Measurements from ENCODE around the gene KIAA1614. TPM values are rescaled to one million over a fixed set of nuclear protein-coding genes. Genes with fewer than 3 reads are reported as not detected.
A peak's percentile ranks its signal among the peaks of the same experiment; 100 is the strongest.

KIAA1614 gene
- total RNA-seq, 2 experiments from 2014 or later: not detected

- H3K36me3 Mint-ChIP-seq (ENCODE audit: low read depth): peaks cover 2% of the 10 kb centered on the region
These were observed 16.5 kb upstream of the KIAA1614 start for GRCh38 chr1:180896161-180896560.

GRCh38 chr1:180898441-180899219 is 14.1 kb upstream of the KIAA1614 start:
- Mint-ChIP-seq H3K9me3 (no peaks in the 10 kb centered on the region), H3K4me1 (ENCODE audit: low read depth) (peaks cover 2% of the 10 kb centered on the region), H3K4me3 (no peak overlapping the region), H3K27me3 (ENCODE audit: low read depth) (peaks cover 4% of the 10 kb centered on the region), H3K36me3 (ENCODE audit: low read depth) (peaks cover 2% of the 10 kb centered on the region), H3K27ac (no peak overlapping the region)
- intact Hi-C loops (cut with micrococcal nuclease): loop anchor here (10.0 kb wide), 1 partner anchor 526 kb away; no protein-coding TSS in a partner anchor
- no peak for DNase-seq
- CTCF ChIA-PET: no interaction called here

More at GRCh38 chr1:180896161-180896560, 16.5 kb upstream of the KIAA1614 start:
- Mint-ChIP-seq H3K27me3 (ENCODE audit: low read depth) (no peaks in the 10 kb centered on the region), H3K4me3 (no peak overlapping the region), H3K4me1 (ENCODE audit: low read depth) (peaks cover 4% of the 10 kb centered on the region), H3K9me3 (no peaks in the 10 kb centered on the region), H3K27ac (no peak overlapping the region)
- no peak for DNase-seq
- CTCF ChIA-PET: no interaction called here
- intact Hi-C loops (cut with micrococcal nuclease): loop anchor here (10.0 kb wide), 1 partner anchor 529 kb away; no protein-coding TSS in a partner anchor

DNA sequence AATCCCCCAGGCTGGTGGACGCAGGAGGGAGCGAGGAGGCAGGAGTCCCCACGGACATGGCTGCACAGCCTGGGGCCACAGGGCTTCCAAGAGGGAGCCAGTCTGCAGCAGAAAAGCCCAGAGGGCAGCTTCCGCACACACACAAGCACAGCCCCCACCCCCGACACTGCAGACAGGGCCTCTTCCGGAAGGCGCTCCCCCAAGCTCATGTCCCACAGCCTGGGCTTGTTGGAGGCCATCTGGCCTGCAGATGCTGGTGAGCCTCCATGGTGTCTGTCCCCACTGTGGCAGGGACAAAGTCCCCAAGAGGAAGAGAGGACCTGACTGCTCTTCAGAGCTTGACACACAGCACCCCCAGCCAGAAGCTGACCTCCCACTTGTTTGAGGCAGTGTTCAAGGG is 13.4 kb upstream of the KIAA1614 start:
- DNase-seq: no peak
- Mint-ChIP-seq H3K27ac (no peak overlapping the region), H3K4me1 (ENCODE audit: low read depth) (no peaks in the 10 kb centered on the region), H3K36me3 (ENCODE audit: low read depth) (peaks cover 2% of the 10 kb centered on the region), H3K4me3 (no peak overlapping the region), H3K27me3 (ENCODE audit: low read depth) (peaks cover 4% of the 10 kb centered on the region), H3K9me3 (no peaks in the 10 kb centered on the region)
- intact Hi-C loops (cut with micrococcal nuclease): loop anchor here (10.0 kb wide), 1 partner anchor 526 kb away; no protein-coding TSS in a partner anchor
- CTCF ChIA-PET: interaction anchor here (0.5 kb wide), 1 partner anchor 136 kb away, joined by 4 read pairs; no protein-coding TSS in a partner anchor

DNA sequence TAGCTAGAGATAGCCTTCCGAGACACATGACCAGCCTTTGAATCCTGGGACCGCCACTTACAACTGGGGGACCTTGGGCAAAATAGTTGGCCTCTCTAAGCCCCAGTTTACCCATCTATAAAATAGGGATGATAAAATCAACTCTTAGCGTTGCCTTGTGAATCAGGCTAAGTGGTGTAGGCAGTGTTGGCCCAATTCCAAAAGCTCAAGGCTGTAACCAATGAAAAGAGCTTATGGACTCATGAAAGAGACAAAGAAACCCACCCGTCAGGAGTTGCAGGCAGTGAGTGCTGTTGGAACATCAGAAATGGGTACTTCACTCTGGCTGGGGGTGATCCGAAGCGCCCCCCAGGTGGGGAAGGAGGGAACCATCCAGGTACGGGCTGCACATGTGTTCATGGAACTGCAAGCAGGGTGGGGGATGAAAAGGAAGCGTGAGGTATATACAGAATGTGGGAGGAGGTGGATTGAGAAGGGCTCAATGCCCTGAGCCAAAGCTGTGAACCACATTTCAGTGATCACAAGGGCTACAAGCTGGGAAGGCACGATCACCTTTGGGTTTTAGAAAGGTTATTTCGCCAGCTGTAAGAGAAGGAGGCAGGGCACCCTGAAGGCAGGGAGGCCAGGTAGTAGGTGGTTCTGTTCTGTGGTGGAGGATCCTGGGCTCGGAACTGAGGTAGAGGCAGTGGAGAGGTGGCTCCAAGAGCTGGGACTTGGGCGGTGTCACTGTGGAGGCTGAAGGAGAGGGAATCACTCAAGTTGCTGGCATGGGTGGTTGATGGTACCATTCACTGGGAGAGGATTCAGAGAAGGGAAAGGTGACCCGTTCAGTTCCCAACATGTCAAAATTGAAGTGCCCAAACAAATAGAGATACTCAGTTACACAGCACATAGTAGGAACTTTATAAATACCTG is 11.4 kb upstream of the KIAA1614 start:
- Mint-ChIP-seq H3K27ac (no peak overlapping the region), H3K9me3 (no peaks in the 10 kb centered on the region), H3K4me3 (no peak overlapping the region), H3K36me3 (ENCODE audit: low read depth) (no peaks in the 10 kb centered on the region), H3K4me1 (ENCODE audit: low read depth) (no peaks in the 10 kb centered on the region), H3K27me3 (ENCODE audit: low read depth) (peaks cover 4% of the 10 kb centered on the region)
- intact Hi-C loops (cut with micrococcal nuclease): no loop called here
- no peak for DNase-seq
- CTCF ChIA-PET: no interaction called here

DNA sequence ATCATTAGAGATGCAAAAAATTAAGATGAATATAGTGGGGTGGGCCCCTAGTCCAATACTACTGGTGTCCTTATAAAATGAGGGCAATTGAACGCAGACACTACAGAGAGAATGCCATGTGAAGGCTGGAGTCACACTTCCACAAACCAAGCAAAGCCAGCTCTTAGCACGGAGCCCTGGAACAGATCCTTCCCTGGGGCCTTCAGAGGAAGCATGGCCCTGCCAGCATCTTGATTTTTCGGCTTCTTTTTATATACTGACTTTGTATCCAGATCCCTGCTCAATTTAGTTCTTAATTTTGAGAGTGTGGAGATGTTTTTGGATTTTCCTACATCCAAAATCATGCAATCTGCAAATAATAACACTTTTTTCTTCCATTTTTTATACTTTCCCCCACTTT is 10.2 kb upstream of the KIAA1614 start:
- H3K4me3 Mint-ChIP-seq: no peak overlapping the region
- no peak overlapping the region for H3K27ac Mint-ChIP-seq
- H3K4me1 Mint-ChIP-seq (ENCODE audit: low read depth): no peaks in the 10 kb centered on the region
- intact Hi-C loops (cut with micrococcal nuclease): no loop called here
- H3K27me3 Mint-ChIP-seq (ENCODE audit: low read depth): peaks cover 6% of the 10 kb centered on the region
- DNase-seq: no peak
- no peaks in the 10 kb centered on the region for H3K36me3 Mint-ChIP-seq (ENCODE audit: low read depth)
- CTCF ChIA-PET: interaction anchor here (0.6 to 0.9 kb wide), 2 partner anchors 18 to 86 kb away, joined by 3 to 4 read pairs; no protein-coding TSS in a partner anchor
- H3K9me3 Mint-ChIP-seq: no peaks in the 10 kb centered on the region

GRCh38 chr1:180905927-180906326 is 6.8 kb upstream of the KIAA1614 start:
- no peak for DNase-seq
- H3K27me3 Mint-ChIP-seq (ENCODE audit: low read depth): peaks cover 13% of the 10 kb centered on the region
- no peak overlapping the region for H3K27ac Mint-ChIP-seq
- H3K9me3 Mint-ChIP-seq: no peaks in the 10 kb centered on the region
- H3K36me3 Mint-ChIP-seq (ENCODE audit: low read depth): no peaks in the 10 kb centered on the region
- intact Hi-C loops (cut with micrococcal nuclease): no loop called here
- H3K4me1 Mint-ChIP-seq (ENCODE audit: low read depth): peaks cover 6% of the 10 kb centered on the region
- H3K4me3 Mint-ChIP-seq: no peak overlapping the region
- CTCF ChIA-PET: interaction anchor here (0.8 kb wide), 1 partner anchor 24 kb away, joined by 3 read pairs; no protein-coding TSS in a partner anchor

DNA sequence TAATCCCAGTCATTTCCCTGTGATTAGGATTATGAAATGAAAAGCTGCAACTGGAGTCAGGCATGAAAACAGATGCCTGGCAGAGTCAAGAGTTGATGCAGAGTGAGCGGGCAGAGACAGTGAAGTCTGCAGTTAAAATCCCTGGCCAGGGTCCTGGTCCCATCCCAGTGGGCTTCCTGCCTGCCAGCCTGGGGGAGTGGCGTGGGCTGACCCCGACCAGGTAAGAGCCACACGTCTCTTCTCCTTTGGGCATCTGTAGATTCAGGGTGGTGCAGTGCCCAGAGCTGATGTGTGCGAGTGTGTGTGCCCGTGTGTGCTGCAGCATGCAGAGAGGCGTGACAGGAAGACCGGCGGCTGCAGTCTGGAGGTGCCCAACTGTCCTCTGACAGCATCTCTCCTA is 6.2 kb upstream of the KIAA1614 start:
- Mint-ChIP-seq H3K27me3 (ENCODE audit: low read depth) (peaks cover 15% of the 10 kb centered on the region), H3K27ac (no peak overlapping the region), H3K9me3 (no peaks in the 10 kb centered on the region), H3K4me3 (no peak overlapping the region), H3K36me3 (ENCODE audit: low read depth) (no peaks in the 10 kb centered on the region), H3K4me1 (ENCODE audit: low read depth) (peaks cover 6% of the 10 kb centered on the region)
- CTCF ChIA-PET: interaction anchor here (0.8 kb wide), 1 partner anchor 25 kb away, joined by 3 read pairs; no protein-coding TSS in a partner anchor
- DNase-seq: no peak
- intact Hi-C loops (cut with micrococcal nuclease): no loop called here

DNA sequence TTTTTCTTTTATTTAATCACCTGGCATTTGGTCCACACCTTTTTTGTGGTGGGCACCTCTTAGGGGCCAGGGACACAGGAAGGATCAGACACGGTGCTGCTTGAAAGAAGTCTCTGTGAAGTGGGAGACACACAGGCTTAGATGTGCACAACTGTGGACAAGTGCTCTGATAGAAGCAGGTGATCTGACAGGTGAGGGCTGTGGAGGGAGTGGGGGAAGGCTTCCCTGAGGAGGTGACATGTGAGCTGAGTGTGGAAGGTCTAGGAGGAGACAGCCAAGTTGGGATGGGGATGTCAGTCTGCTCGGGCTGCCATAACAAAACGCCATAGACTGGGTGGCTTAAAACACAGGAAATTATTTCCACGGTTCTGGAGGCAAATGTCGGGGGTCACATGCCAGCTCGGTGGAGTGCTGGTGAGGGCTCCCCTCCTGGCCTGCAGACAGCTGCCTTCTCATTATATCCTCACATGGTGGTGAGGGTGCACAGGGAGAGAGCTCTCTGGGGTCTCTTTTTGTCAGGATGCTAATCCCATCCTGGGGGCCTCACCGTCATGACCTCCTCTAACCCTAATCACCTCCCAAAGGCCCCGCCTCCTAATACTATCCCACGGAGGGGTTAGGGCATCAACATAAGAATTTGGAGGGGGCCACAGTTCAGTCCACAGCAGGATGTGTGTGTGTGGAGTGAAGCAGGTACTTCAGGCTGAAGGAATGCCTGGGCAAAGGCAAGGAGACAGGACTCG is 5.2 kb upstream of the KIAA1614 start:
- CTCF ChIA-PET: interaction anchor here (0.5 to 1.0 kb wide), 2 partner anchors 235 to 392 kb away, joined by 3 read pairs; no protein-coding TSS in a partner anchor
- Mint-ChIP-seq H3K27ac (no peak overlapping the region), H3K4me3 (no peak overlapping the region), H3K36me3 (ENCODE audit: low read depth) (no peaks in the 10 kb centered on the region), H3K4me1 (ENCODE audit: low read depth) (peaks cover 6% of the 10 kb centered on the region), H3K27me3 (ENCODE audit: low read depth) (peaks cover 20% of the 10 kb centered on the region), H3K9me3 (no peaks in the 10 kb centered on the region)
- intact Hi-C loops (cut with micrococcal nuclease): no loop called here
- no peak for DNase-seq

DNA sequence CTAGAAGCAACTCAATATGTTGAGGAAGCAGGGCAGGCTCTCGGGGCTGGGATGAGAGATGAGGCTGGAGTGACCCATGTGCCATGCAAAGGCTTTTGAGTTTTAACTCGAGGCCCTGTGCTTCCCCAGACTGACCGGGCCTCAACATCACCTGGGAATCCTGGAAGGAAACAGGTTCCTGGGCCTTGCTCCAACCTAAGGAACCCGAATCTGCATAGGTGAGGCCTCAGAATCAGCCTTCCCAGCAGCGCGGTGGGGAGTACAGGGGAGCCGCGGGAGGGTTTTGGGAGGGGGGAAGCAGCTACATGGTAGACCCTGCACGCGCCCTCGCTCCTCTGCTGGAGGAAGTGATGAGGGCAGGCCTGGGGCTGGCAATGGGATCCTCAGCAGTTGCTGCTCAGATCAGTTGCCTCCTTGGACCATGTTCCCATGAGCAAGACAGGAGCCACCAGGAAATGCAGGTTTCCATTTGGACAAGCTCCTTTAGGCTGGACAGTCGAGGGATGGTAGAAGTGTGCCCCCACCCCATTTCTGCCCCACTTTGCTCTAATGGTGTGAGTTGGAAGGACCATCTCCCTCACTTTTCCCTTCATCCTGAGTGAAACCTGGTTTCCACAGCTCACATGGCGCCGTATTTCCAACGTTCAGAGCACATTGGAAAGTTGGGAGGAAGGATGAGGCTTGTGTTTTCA is 4.5 kb upstream of the KIAA1614 start:
- DNase-seq: no peak
- intact Hi-C loops (cut with micrococcal nuclease): no loop called here
- Mint-ChIP-seq H3K27me3 (ENCODE audit: low read depth) (peaks cover 20% of the 10 kb centered on the region), H3K27ac (no peak overlapping the region), H3K4me1 (ENCODE audit: low read depth) (peaks cover 6% of the 10 kb centered on the region), H3K9me3 (no peaks in the 10 kb centered on the region), H3K36me3 (ENCODE audit: low read depth) (no peaks in the 10 kb centered on the region), H3K4me3 (no peak overlapping the region)
- CTCF ChIA-PET: interaction anchor here (0.5 to 1.0 kb wide), 3 partner anchors 127 to 393 kb away, joined by 3 read pairs; no protein-coding TSS in a partner anchor

GRCh38 chr1:180909005-180909414 is 3.7 kb upstream of the KIAA1614 start:
- Mint-ChIP-seq H3K9me3 (no peaks in the 10 kb centered on the region), H3K36me3 (ENCODE audit: low read depth) (no peaks in the 10 kb centered on the region), H3K4me1 (ENCODE audit: low read depth) (peaks cover 8% of the 10 kb centered on the region), H3K27ac (no peak overlapping the region), H3K27me3 (ENCODE audit: low read depth) (peaks cover 27% of the 10 kb centered on the region), H3K4me3 (no peak overlapping the region)
- CTCF ChIA-PET: no interaction called here
- peak; percentile 46 for DNase-seq
- intact Hi-C loops (cut with micrococcal nuclease): no loop called here

DNA sequence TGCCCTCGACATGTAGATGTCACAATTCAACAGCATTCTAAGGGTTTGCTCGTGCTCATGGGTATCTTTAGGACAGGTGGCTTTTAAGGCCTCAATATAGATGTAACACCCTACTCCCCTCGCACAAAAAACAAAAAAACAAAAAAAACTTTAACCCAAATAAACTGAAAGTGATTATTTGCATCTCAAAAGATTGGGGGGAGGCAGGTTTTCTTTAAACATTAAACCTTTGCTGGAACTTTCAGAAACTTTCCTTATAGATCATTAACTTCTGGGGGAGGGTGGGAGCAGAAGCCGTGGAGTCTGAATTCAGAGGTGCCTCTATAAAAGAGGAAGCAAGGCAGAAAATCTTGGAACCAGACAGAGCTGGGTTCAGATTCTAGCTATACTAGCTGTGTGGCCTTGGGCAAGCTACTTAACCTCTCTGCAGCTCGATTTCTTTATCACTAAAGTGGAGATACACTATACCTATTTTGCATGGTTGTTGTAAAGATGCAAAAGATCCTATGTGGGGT is 3.2 kb upstream of the KIAA1614 start:
- no peaks in the 10 kb centered on the region for H3K36me3 Mint-ChIP-seq (ENCODE audit: low read depth)
- intact Hi-C loops (cut with micrococcal nuclease): no loop called here
- H3K4me3 Mint-ChIP-seq: no peak overlapping the region
- CTCF ChIA-PET: no interaction called here
- H3K27ac Mint-ChIP-seq: no peak overlapping the region
- H3K4me1 Mint-ChIP-seq (ENCODE audit: low read depth): peaks cover 8% of the 10 kb centered on the region
- no peak for DNase-seq
- no peaks in the 10 kb centered on the region for H3K9me3 Mint-ChIP-seq
- peaks cover 31% of the 10 kb centered on the region for H3K27me3 Mint-ChIP-seq (ENCODE audit: low read depth)

All from activated naive CD4-positive, alpha-beta T cell treated with anti-CD3 and anti-CD28 coated beads for 36 hours (primary cell).